Measurements from ENCODE around the gene ZACN.
A peak's percentile ranks its signal among the peaks of the same experiment; 100 is the strongest.

Gene ZACN

DNA sequence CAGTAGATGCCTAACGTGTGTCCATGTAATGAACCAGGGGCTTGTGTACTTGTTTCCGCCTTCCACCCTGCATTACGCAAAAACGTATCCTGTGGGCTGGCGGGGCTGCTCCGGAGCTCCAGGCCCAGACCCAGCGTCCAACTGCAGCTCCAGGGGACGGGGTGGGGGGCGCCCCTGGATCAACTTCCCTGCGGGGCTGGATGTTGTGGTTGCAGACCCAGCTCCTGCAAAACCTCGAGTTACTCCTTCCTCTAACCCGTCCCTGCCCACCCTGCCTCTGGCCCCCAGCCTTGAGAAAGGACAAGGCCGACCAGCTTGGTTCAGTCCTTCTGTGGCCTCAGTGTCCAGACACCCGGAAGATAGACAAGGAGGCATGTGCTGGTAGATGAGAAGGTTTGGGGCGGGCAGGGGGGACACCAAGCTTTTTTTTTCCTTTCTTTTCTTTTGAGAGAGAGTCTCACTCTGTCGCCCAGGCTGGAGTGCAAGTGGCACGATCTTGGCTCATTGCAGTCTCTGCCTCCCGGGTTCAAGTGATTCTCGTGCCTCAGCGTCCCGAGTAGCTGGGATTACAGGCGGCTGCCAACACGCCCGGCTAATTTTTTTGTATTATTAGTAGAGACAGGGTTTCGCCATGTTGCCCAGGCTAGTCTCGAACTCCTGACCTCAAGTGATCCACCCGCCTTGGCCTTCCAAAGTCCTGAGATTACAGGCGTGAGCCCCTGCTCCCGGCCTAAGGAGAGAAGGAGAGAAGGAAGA lies 25.3 kb downstream of the ZACN start:
- DNase-seq, result no peak

DNA sequence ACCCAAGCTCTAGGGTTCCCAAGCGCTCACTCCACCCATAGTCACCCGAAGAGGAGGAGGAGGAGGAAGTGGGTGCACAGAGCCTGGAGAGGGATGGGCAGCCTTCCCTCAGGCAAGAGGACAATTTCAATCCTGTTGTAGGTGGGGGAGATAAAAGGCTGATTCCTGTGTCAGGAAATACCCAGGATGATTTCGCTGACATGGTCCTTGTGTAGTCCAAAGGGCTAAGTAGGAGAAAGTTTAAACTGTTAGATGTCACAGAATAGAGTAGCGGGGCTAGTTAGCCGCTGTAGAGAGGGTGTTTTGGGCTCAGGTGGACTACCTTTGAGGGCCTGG lies 25.9 kb downstream of the ZACN start:
- no peak for DNase-seq

DNA sequence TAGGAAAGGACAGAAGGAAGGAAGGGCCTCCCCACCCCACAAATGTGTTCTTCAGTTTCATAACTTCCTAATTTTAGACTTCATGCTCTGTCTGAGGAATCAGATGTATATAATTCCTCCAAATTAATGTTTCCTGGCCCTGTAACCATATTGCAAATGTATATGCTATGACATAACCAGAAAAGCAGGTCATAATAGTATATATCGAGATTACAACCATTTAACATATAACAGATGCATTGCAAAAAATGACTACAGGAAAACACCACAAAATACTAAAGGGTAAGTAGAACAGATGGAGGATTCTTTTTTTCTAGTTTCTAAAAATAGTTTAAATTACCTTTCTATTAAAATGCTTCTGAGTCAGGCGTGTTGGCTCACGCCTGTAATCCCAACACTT lies 27.7 kb downstream of the ZACN start:
- DNase-seq, result no peak

DNA sequence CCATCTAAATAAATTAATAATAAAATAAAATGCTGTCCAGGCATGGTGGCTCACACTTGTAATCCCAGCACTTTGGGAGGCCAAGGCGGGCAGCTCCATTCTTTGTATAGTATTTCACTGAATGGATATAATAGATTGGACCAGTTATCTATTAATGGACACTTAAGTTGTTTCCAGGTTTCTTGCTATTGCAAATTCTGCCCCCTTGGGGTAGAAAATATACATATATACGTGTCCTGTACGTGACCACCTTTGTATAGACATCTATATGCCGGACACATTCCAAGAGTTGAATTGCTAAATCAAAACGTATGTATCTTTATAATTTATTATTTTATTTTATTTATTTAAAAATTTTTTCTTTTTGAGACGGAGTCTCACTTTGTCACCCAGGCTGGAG lies 28.5 kb downstream of the ZACN start:
- DNase-seq, result no peak

DNA sequence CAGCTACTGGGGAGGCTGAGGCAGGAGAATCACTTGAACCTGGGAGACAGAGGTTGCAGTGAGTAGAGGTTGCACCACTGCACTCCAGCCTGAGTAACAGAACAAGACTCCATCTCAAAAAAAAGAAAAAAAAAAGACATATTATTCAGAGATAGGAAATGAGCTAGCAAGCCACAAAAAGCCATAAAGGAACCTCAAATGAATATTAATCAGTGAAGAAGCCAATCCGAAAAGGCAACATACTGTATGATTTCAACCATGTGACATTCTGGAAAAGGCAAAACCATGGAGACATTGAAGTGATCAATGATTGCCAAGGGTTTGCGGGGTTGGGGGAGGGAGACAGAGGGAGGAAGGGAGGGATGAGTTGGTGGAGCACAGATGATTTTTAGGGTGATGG lies 33.0 kb downstream of the ZACN start:
- DNase-seq, result no peak

DNA sequence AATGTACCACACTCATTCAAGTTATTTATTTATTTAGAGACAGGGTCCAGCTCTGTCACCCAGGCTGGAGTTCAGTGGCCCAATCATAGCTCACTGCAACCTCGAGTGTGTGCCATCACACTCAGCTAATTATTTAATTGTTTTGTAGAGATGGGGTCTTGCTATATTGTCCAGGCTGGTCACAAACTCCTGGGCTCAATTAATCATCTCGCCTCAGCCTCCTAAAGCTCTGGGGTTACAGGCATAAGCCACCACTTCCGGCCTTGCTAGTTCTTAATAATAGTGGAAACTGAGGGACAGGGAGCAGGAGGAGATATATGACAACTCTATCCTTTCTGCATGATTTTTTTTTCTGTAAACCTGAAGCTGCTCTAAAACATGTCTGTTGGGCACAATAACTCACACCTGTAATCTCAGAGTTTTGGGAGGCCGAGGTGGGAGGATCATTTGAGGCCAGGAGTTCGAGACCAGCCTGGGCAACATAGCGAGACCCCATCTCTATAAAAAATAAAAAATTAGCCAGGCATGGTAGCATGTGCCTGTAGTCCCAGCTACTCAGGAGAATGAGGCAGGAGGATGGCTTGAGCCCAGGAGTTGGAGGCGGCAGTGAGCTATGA lies 36.3 kb downstream of the ZACN start:
- no peak for DNase-seq

DNA sequence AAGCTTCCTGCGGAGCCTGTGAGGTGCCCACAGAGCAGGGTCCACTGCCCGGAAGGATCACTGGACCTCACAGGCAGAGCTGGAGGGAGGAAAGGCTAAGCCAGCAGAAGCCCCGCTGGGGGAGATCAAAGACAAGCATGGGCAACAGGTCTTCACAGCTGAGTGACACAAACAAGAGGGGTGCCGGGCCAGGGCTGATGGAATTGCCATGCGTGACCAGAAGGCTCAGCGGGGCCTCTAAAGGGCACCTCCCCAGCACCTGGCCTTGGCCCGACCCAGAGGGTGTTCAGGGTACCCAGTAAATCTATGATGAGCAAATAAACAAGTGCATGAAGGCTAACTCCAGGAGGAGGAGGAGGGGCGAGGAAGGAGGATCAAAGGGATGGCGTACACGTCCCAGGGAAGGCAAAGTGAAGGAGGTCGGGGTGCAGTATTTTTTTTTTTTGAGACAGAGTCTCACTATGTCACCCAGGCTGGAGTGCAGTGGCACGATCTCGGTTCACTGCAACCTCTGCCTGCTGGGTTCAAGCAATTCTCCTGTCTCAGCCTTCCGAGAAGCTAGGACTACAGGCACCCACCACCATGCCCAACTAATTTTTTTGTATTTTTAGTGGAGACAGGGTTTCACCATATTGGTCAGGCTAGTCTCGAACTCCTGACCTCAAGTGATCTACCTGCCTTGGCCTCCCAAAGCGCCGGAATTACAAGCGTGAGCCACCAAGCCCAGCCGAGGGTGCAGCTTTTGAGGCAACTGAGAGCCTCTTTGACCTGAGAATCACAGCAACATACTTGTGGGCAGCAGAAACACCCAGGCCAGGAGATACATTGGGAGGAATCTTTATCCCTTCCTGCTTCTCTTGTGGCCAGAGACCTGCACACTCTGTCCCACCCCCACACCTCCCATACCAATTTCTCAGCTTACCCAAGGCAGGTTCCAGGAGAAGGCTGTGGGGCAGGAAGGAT lies 40.7 kb downstream of the ZACN start:
- DNase-seq, result no peak

DNA sequence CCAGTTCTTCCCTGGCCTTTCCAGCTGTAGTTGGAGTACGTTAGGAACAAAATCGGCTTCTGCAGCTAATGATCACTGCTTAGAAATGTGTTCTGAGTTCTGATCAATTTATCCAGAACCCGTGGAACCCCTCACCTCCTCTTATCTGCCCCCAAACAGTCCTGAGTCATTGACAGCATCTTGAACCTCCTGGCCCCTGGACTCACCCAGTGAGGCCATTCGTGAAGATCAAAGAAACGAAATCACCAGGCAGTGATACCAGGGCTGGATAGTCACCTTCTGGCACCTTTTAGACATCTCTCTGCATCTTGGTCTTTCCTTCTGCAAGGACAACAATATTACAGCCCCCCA lies 41.7 kb downstream of the ZACN start:
- no peak for DNase-seq

DNA sequence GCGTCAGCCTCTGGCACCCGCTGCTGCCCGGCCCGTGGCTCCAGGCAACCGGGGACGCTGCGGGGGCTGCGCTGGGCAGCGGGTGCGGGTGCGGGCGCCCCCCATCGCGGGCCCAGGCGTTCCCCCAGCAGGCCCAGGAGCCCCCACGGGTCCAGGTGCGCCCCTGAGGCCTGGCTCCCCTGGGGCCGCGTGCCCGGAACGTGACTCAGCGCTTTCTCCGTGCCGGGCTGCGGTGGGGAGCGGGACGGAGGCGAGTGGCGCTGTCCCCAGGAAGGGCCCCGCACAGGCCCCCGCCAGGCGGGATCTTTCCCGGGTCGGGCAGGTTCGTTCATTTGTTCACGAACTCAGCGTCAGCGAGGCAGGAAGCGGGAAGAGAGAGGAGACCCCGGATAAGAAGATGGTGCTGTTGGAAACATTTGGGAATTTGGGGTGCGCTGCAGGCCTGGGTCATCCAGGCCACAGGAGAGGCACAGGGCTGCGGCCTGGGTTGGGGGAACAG lies 43.0 kb downstream of the ZACN start:
- DNase-seq, result peak in 1 of 2 experiments; percentile 31

DNA sequence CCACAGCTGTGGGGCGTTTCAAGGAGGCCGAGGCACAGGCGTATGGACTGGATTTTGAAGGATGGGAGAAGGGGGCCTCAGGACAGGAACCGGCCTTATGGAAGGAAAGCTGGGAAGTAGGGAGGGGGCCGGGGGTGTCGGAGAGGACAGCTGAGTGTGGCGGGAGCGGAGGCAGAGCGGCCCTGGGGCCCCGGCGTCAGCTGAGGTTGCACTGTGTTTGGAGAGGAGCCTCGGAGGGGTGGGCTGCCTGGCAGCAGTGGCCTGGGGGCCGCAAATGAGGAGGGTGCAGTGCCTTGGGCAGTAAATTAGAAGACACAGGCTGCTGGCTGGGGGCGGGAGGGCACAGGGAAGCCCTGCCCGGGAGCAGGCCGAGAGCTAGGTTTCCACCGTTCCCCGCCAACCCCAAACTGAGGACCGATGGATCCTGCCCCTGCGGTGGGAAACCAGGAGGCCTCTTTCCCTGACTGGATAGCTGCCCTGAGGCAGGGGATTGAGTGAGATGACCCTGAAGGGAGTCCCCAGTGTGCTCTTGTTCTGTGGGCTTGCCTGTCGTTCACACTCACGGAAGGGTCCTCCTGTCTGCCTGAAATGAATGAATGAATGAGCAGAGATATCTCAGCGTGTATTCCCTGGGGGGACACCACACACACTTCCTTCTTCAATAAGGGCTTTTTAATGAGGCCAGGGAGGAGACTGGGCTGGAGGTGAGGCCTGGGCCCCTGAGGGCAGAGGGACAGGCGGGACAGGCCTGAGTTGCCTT lies 43.6 kb downstream of the ZACN start:
- DNase-seq, result no peak

DNA sequence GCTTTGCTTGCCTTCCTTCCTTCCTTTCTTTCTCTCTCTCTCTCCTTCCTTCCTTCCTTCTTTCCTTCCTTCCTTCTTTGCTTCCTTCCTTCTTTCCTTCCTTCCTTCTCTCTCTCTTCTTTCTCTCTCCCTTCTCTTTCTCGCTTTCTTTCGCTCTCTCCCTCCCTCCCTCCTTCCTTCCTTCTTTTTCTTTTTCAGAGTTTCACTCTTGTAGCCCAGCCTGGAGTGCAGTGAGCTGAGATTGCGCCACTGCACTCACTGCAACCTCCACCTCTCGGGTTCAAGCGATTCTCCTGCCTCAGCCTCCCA lies 44.2 kb downstream of the ZACN start:
- no peak for DNase-seq

DNA sequence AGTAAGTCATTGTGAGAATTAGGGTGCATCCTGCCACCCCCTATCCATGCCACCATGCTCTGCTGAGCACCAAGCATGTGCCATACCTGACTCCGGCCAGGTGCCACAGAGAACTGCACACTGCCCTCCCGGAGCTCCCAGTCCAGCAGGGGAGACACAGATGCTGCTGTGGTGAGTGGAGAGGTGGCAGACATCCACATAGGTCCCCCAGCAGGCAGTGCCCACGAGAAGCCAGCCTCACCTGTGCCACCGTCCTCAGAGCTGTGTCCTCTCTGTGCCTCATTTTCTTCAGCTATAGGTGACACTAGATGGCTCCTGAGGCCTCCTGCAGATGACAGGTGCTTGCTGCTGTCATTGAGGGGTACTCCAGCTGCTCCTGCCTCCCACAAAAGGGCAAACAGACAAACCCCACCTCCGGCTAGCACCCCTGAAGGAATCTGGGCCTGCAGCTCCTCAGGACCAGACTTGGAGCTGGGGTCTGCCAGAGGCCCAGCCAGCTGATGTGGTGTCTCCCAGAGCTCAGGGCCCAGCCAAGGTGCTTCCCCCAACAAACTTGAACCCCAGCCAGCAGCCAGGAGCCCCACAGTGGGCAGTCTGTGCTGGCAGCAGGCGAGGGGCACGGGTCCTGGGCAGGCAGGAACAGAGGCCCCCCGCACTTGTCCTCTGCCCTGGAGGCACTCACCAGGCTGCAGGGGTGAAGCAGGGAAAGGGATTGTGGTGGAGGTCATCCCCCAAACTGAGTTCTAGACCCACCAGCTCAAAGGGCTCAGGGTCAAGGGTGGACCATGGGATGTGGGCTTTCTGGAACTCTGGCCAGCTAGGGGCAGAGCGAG lies 45.0 kb downstream of the ZACN start:
- no peak for DNase-seq

DNA sequence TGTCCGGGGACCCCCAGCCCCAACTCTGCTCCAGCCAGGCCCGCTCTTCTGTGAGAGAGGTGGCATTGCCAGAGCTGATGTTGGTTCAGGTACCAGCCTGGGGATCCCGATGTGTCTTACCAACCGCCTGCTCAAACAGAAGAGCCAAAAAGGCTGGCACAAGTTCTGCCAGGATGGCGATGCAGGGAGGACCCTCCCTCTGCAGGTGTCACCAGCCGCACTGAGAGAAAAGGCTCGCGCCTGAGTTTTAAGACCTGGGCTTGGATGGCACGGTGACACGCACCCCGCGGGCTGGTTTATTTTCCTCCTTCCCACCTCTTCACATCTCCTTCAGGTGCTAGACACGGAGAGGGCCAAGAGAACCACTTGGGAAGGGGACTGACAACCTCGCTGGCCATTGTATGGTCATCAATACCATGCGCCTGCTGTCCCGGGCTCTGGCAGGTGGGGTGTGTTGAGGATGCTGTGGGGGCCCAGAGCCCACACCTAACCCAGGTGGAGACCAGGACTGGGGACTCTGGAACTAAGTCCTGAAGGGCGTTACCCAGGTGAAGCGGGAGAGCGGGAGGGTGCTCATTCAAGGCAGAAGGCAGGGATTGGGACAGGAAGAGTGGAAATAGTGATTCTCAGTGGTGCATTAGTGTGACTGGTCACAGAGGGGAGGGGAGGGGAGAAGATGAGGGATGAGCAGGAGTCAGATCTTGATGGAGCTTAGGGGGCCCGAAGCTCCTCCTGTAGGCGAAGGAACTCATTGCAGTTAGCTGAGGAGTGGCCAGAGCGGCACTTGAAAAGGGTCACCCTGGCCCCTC lies 45.8 kb downstream of the ZACN start:
- DNase-seq, result no peak

DNA sequence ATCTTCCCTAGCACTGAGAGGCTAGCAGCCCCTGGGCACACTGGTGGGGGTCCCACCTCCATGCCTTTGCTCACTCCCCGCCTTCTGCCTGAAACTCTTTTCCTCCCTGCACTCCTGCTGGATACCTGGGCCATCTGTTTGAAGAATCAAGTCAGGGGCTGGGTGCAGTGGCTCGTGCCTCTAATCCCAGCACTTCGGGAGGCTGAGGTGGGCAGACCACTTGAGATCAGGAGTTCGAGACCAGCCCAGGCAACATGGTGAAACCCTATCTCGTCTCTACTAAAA lies 46.4 kb downstream of the ZACN start:
- DNase-seq, result no peak

DNA sequence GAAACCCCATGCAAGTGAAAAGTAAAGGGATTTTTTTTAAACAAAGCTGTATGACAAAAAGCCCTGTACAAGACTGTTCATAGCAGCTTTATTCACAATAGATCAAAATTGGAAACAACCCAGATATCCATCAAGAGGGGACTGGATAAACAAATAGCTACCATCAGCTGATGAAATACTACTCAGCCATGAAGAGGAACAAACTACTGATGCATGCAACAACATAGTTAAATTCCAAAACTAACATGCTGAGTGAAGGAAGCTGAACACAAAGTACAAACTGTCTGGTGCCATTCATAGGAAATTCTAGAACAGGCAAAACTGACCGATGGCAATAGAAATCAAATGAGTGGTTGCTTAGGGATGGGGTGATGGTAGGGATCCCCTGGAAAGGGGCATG lies 46.9 kb downstream of the ZACN start:
- DNase-seq, result no peak

DNA sequence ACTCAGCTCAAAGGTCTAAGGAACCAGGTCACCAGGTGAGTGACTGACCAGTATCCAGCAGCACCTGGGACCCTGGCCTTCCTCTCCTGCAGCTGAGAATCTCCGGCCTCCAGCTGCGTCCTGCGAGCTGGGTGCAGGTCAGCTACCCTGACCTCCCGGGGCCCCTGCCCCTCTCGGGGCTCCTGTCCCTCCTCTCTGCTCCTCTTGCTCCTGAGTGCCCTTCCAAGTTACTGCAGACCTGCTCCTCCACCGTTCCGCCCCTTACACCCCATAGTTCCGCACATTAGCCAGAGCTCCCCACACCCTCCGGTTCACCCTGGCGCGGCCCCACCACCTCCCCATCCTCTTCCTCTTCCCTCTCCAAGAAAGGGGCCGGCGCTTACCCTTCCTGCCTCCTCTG lies 51.5 kb downstream of the ZACN start:
- no peak for DNase-seq

DNA sequence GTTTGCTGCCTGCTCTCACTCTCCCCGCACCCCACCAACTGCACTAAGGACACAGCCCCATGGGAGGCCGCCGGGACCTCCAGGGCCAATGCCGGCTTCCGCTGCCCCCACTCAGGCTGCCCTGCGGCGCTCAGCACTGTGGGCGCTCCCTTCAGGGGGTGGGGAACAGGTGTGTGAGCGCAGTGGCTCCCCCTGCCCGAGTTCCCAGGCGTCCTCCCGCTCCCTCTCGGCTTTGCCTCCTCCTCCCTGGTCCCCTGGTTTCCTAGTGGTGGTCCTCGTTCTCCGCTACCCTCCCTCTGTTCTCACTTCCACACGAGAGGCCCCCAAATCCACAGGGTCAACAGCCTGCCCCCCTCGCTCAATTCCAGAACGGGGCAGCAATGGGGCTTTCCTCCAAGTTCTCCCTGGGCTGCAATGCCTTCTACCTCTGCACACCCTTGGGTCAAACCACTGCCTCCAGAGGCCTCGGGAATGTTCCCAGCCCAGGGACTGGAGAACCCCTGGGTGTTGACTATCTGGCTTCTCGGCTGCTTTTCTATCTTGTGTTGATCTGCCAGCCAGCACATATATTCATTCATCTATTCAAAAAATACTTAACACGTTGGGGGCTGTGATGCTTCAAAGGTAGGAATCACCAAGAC lies 52.2 kb downstream of the ZACN start:
- DNase-seq, result no peak

DNA sequence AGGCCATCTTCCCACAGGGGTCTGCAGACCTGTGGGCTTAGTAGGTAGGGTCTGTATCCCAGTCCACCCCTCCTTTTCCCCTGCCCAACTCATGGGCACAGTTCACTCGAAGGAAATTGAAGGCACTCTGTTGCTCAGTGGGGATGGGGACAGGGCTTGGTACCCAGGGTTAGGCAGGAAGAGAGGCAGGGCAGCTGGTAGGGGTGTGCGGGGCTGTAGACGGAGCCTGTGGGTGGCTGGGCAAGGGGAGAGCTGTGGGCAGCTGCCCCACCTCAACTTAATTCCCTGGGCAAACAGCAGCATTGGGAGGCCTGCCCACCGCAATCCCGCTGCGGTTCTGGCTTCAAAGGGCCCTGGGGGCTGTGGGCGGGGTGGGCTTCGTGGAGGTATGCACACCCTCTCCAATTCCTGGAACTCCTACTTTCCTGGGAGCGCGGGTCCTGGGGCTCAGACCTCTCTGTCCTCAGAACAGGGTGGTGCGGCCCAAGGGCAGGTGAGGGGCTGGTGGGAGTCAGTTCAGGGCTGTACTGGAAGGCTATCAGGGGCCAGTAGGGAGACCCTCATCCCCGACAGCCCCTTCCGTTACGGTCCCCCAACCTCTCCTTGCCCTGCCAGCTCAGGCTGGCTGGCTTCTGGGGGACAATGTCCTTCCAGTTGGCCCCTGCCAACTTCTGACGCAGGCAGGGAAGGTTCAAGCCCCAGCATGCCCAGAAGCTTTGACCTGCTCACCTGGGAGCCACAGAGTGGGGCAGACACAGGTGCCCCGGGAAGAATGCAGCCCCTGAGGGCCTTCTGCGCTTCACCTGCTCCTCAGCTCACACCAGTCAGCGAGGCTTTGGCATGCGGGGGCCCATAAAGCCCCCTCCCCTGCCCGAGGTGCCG lies 53.0 kb downstream of the ZACN start:
- no peak for DNase-seq
